MCF 10A (cell line): ENCODE data around the gene ALDH3A2. TPM values are rescaled to one million over a fixed set of nuclear protein-coding genes. Genes with fewer than 3 reads are reported as not detected.

ENCODE experiments used
- BruUV-seq: library from RNA; stranded (reverse); fragments of 400-500 nt; replicated peaks from 2 replicates; lab custom pipeline; 2021; lab: Mats Ljungman, UMichigan
- CTCF ChIA-PET: fragments of 300-600 bp; sonication (Branson Sonifier 250); formaldehyde crosslinking; extraction: SDS; loops from one replicate; lab custom pipeline; 2021; ENCODE audit warnings: antibody characterized with exemption, inconsistent platforms; lab: Yijun Ruan, JAX
- POLR2A ChIA-PET: fragments of 300-600, 350-650 bp; sonication (Branson Sonifier 250); formaldehyde crosslinking; extraction: SDS; loops from one replicate; lab custom pipeline; 2020; ENCODE audit warnings: antibody characterized with exemption, inconsistent platforms; lab: Yijun Ruan, JAX
- DNase-seq: peaks from one replicate; pipeline ENCODE4 v3.0.0-alpha.2; 2018; ENCODE audit not compliant: unreplicated experiment
- H3K27ac Mint-ChIP-seq: one replicate; pipeline ENCODE4 v1.8.0; 2022; ENCODE audit warnings: mild to moderate bottlenecking, low read depth, mixed read lengths; ENCODE audit not compliant: unreplicated experiment
- H3K27me3 Mint-ChIP-seq: one replicate; pipeline ENCODE4 v1.8.0; 2022; ENCODE audit warnings: mixed read lengths; ENCODE audit not compliant: insufficient read depth, unreplicated experiment
- H3K36me3 Mint-ChIP-seq: one replicate; pipeline ENCODE4 v1.8.0; 2022; ENCODE audit warnings: mild to moderate bottlenecking, moderate library complexity, mixed read lengths; ENCODE audit not compliant: insufficient read depth, unreplicated experiment
- H3K4me1 Mint-ChIP-seq: one replicate; pipeline ENCODE4 v1.8.0; 2022; ENCODE audit warnings: mixed read lengths; ENCODE audit not compliant: insufficient read depth, unreplicated experiment
- H3K4me3 Mint-ChIP-seq: one replicate; pipeline ENCODE4 v1.8.0; 2022; ENCODE audit warnings: mild to moderate bottlenecking, moderate library complexity, mixed read lengths; ENCODE audit not compliant: unreplicated experiment
- H3K9me3 Mint-ChIP-seq: one replicate; pipeline ENCODE4 v1.8.0; 2022; ENCODE audit warnings: mixed read lengths; ENCODE audit not compliant: unreplicated experiment
- CTCF ChIP-seq: fragments of 200-600 bp; IDR thresholded peaks from one replicate; pipeline ENCODE4 v1.8.0; 2022; ENCODE audit warnings: antibody characterized with exemption, mild to moderate bottlenecking; ENCODE audit not compliant: unreplicated experiment
- intact Hi-C: fragments of 100-400 bp; cut with micrococcal nuclease; formaldehyde crosslinking; loops from 2 replicates; pipeline ENCODE4 v1.14.1; 2022
- total RNA-seq: library from RNA; stranded (reverse); gene quantifications from 2 replicates; pipeline ENCODE4 v1.2.3, GENCODE V29; 2022

Gene ALDH3A2
- total RNA-seq, 1 experiment from 2014 or later = 50.9 TPM

DNA sequence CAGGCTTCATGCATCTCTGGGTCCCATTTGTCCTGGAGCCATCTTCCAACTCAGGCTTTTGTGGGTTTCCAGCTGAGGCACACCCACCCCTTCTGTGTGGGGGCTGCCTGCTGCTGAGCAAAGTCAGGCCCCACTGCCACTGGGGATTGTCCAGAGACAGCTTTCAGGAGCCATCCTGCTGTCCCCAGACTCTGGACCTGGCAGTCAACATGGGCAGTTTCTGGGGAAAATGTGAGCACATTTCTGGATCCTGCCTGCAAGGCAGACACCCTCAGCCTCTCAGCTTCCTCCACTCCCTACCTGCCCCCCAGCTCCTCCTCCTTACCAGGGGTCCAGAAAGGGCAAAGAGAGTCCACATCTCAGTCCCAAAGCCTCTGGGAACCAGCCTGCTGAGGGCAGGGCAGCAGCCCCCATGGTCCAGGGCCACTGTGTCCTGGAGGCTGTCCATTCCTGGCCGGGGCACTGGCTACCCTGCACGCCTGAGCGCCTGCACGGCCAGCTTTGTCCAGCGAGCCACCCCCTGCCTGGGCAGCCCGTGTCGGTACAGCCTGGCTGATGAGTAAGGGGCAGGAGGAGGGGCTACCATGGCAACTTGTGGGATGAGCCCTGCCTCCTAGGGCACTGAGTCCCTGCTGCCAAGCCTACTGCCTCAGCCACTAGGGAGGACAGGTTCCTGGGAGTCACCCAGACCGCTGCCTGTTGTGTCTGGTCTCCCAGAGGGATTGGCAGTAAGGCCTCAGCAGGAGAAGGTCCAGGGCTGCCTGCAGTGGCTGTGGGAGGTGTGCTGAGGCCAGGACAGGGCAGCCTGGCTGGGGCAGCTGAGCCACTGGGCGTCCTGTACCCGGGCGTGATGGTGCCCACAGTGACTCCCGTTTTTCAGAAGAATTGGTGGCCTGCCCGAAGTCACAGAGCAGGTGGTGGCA, 67.8 kb downstream of the ALDH3A2 start, which contains the start of gene SLC47A2:
Gene SLC47A2 (minus strand): TSS at position 477 of the 923 bp plus-strand sequence. CDS start 29 bp downstream, at position 448.
- H3K27ac Mint-ChIP-seq = no peak within 1 kb of the TSS
- no TSS peak for BruUV-seq
- POLR2A ChIA-PET = interaction anchor here (0.7 to 13.1 kb wide), 6 partner anchors 8 to 915 kb away, joined by 3 to 340 read pairs (median 8); partner anchors contain the start of genes ALDH3A1 and ALDH3A2
- no peak within 1 kb of the TSS for H3K4me3 Mint-ChIP-seq
- intact Hi-C loops = loop anchor here (5.0 kb wide), 1 partner anchor 51 kb away; no protein-coding TSS in a partner anchor
- H3K27me3 Mint-ChIP-seq = no peaks in the 10 kb centered on the region
- CTCF ChIA-PET = interaction anchor here (0.5 to 1.4 kb wide), 6 partner anchors 22 to 63 kb away, joined by 3 to 9 read pairs (median 4); no protein-coding TSS in a partner anchor
- H3K36me3 Mint-ChIP-seq = no peaks in the 10 kb centered on the region
- H3K9me3 Mint-ChIP-seq = no peaks in the 10 kb centered on the region
- DNase-seq = peak; percentile 48
- H3K4me1 Mint-ChIP-seq = peaks cover 29% of the 10 kb centered on the region
- no peak for TF ChIP-seq CTCF

GRCh38 chr17:19717031-19717360, 68.4 kb downstream of the ALDH3A2 start:
- CTCF ChIA-PET = interaction anchor here (1.0 to 2.2 kb wide), 4 partner anchors 23 to 354 kb away, joined by 4 to 9 read pairs (median 6); partner anchors contain the start of gene B9D1
- no peak overlapping the region for H3K27ac Mint-ChIP-seq

DNA sequence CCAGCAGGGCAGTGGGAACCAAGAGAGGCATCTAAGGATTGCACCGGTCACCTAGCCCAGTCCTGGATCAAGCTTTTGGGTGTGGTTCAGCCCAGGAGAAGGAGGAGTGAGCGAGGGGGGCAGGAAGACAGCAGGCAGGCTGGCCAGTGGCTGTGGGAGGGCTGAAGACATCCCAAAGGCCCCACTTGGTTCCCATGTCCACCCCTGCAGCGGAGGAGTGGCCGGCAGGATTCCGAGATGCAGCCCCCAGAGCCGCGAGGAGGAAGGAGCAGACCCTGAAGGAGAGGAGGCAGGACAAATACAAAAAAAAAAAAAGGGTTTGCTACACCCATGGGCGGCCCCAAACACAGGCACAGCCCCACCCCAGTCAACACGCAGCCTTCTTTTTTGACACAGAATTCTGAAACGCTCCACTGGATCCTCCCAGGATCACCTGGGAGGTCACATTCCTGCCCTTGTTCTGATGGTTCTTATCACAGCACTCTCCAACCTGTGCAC, 68.9 kb downstream of the ALDH3A2 start:
- POLR2A ChIA-PET = interaction anchor here (0.7 to 13.1 kb wide), 7 partner anchors 10 to 916 kb away, joined by 3 to 340 read pairs (median 9); partner anchors contain the start of genes ALDH3A1 and ALDH3A2

More at GRCh38 chr17:19717031-19717360, 68.4 kb downstream of the ALDH3A2 start:
- intact Hi-C loops = loop anchor here (5.0 kb wide), 1 partner anchor 50 kb away; no protein-coding TSS in a partner anchor
- no peaks in the 10 kb centered on the region for H3K27me3 Mint-ChIP-seq
- no TSS peak for BruUV-seq
- POLR2A ChIA-PET = interaction anchor here (0.7 to 13.1 kb wide), 7 partner anchors 9 to 916 kb away, joined by 3 to 340 read pairs (median 9); partner anchors contain the start of genes ALDH3A1 and ALDH3A2
- DNase-seq = no peak
- no peak for TF ChIP-seq CTCF
- H3K9me3 Mint-ChIP-seq = no peaks in the 10 kb centered on the region
- H3K4me1 Mint-ChIP-seq = peaks cover 34% of the 10 kb centered on the region
- no peaks in the 10 kb centered on the region for H3K36me3 Mint-ChIP-seq
- H3K4me3 Mint-ChIP-seq = no peak overlapping the region

More for the DNA sequence above, 68.9 kb downstream of the ALDH3A2 start:
- H3K27ac Mint-ChIP-seq = no peak overlapping the region
- CTCF ChIA-PET = interaction anchor here (0.6 to 2.6 kb wide), 10 partner anchors 15 to 354 kb away, joined by 3 to 17 read pairs (median 7); partner anchors contain the start of genes ALDH3A2 and B9D1
- intact Hi-C loops = loop anchor here (5.0 kb wide), 1 partner anchor 50 kb away; no protein-coding TSS in a partner anchor
- H3K27me3 Mint-ChIP-seq = no peaks in the 10 kb centered on the region
- H3K36me3 Mint-ChIP-seq = no peaks in the 10 kb centered on the region
- no peak for TF ChIP-seq CTCF
- DNase-seq = no peak
- H3K9me3 Mint-ChIP-seq = no peaks in the 10 kb centered on the region
- BruUV-seq = no TSS peak
- peaks cover 38% of the 10 kb centered on the region for H3K4me1 Mint-ChIP-seq
- no peak overlapping the region for H3K4me3 Mint-ChIP-seq
